Psoas muscle (tissue), 8 donors: ENCODE measurements around the gene GSTO1. TPM values are rescaled to one million over a fixed set of nuclear protein-coding genes. Genes with fewer than 3 reads are reported as not detected.

Experiments
- ATAC-seq, 4 donors: fragments of 200-7000 bp; cut with Tn5 transposase; one replicate each; pipeline ENCODE4 v1.9.1; 2020; ENCODE audit warnings: moderate library complexity in 3 of 4, mild to moderate bottlenecking in 2 of 4
- DNase-seq, 2 donors: peaks; one replicate each; pipeline ENCODE4 v3.0.0-alpha.2; 2020
- H3K27ac ChIP-seq: fragments of 200-600 bp; one replicate; pipeline ENCODE4 v1.8.0; 2022
- H3K27me3 ChIP-seq, 3 donors: fragments of 200-600 bp in 1 of 3; one replicate each; pipeline versions ENCODE4 v1.6.1 to v1.8.0; 2013 to 2022; ENCODE audit warnings: low read length in 2 of 3, mild to moderate bottlenecking in 2 of 3, moderate library complexity in 1 of 3; ENCODE audit not compliant: insufficient read depth in 3 of 3
- H3K36me3 ChIP-seq, 2 donors: fragments of 200-600 bp in 1 of 2; one replicate each; pipeline versions ENCODE4 v1.6.1 to v1.8.0; 2013 to 2022; ENCODE audit warnings: low read depth in 1 of 2, mild to moderate bottlenecking in 1 of 2, moderate library complexity in 1 of 2; ENCODE audit not compliant: insufficient read depth in 1 of 2
- H3K4me1 ChIP-seq: fragments of 200-600 bp; one replicate; pipeline ENCODE4 v1.8.0; 2022
- H3K4me3 ChIP-seq: fragments of 200-600 bp; one replicate; pipeline ENCODE4 v1.8.0; 2022; ENCODE audit warnings: mild to moderate bottlenecking
- H3K9me3 ChIP-seq: fragments of 200-600 bp; one replicate; pipeline ENCODE4 v1.8.0; 2022
- CTCF ChIP-seq: fragments of 200-600 bp; IDR thresholded peaks from one replicate; pipeline ENCODE4 v1.8.0; 2022; ENCODE audit warnings: antibody characterized with exemption
- WGBS, 3 donors: extraction: QIAGEN DNeasy Blood & Tissue Kit; methylation state at CpG; one replicate each; pipeline versions ENCODE4 v1.1.6 to v1.1.7; 2013; 5-methylcytosine and 5-hydroxymethylcytosine counted together
- intact Hi-C, 2 donors: fragments of 100-400 bp; cut with DNase I; formaldehyde crosslinking; loops; one replicate each; pipeline versions ENCODE4 v1.11.0 to v1.14.2; 2022
- polyA plus RNA-seq, 3 donors: library from polyadenylated mRNA; stranded (reverse); fragments of 200-250 nt; gene quantifications; one replicate each; pipeline ENCODE4 v1.2.3, GENCODE V29; 2013
- total RNA-seq, 4 donors: library from RNA; stranded (reverse); fragmentation: NEBNext Ultra II Directional in 2 of 4; extraction: Animal tissue kit (Norgen Biotek cat#: 25700) in 2 of 4; gene quantifications; one replicate each; pipeline versions ENCODE4 v1.2.1 to v1.2.4, GENCODE V29; 2021 to 2023
- donor health status: healthy with polysubstance abuse.
- donor health status: DM: no; HTN: no; CAD: no; lungs with moderate emphysema.
- donor health status: Bipolar disorder and iron deficiency.
- donor health status: healthy.
- donor health status: DM: yes; HTN: yes; CAD: no.
- donor health status: DM: no; HTN: no; CAD: no.
- donor health status: DM: no; HTN: no; CAD: no.
- donor health status: DM: yes; HTN: yes; CAD: no.

Gene GSTO1
- total and polyA plus RNA-seq, 7 donors = 73.7 to 742 (median 120) TPM

- peak overlapping the region; percentile 74 for H3K27ac ChIP-seq
- intact Hi-C loops = loop anchor here in 1 of 2 donors (1.0 kb wide), 1 partner anchor 46 kb away; no protein-coding TSS in a partner anchor
- no peak for TF ChIP-seq CTCF
- 24 to 40% (median 26%) methylated on average over 8 of the region's 8 CpGs for WGBS, 3 donors
- H3K4me3 ChIP-seq = no peak overlapping the region
- peaks cover 52% of the 10 kb centered on the region for H3K4me1 ChIP-seq
- H3K27me3 ChIP-seq = no peaks in the 10 kb centered on the region
- no peaks in the 10 kb centered on the region for H3K36me3 ChIP-seq
- DNase-seq = no peak
- H3K9me3 ChIP-seq = no peaks in the 10 kb centered on the region
- ATAC-seq = peak in 3 of 4 donors; percentile 35 to 71 (median 60)
Measured at GRCh38 chr10:104304927-104305326, 50.2 kb downstream of the GSTO1 start.

GRCh38 chr10:104306897-104307296, 52.2 kb downstream of the GSTO1 start:
- H3K9me3 ChIP-seq = no peaks in the 10 kb centered on the region
- no peak overlapping the region for H3K27ac ChIP-seq
- DNase-seq = no peak
- WGBS, 3 donors = 76 to 84% (median 83%) methylated on average over 3 of the region's 3 CpGs
- no peaks in the 10 kb centered on the region for H3K27me3 ChIP-seq
- no peak for ATAC-seq
- no peaks in the 10 kb centered on the region for H3K36me3 ChIP-seq
- intact Hi-C loops = no loop called here
- H3K4me3 ChIP-seq = no peak overlapping the region
- no peak for TF ChIP-seq CTCF
- H3K4me1 ChIP-seq = peaks cover 45% of the 10 kb centered on the region

- WGBS, 3 donors = 73 to 77% (median 76%) methylated on average over 10 of the region's 10 CpGs
- Histone ChIP-seq H3K4me3 (no peak overlapping the region), H3K4me1 (peaks cover 45% of the 10 kb centered on the region), H3K9me3 (no peaks in the 10 kb centered on the region), H3K27me3 (no peaks in the 10 kb centered on the region), H3K27ac (no peak overlapping the region), H3K36me3 (peaks cover 0 to 4% of the 10 kb centered on the region in 2 donors)
- no peak for TF ChIP-seq CTCF
- ATAC-seq = no peak
- DNase-seq = no peak
- intact Hi-C loops = no loop called here
Measured at GRCh38 chr10:104307576-104308438, 53.1 kb downstream of the GSTO1 start.

DNA sequence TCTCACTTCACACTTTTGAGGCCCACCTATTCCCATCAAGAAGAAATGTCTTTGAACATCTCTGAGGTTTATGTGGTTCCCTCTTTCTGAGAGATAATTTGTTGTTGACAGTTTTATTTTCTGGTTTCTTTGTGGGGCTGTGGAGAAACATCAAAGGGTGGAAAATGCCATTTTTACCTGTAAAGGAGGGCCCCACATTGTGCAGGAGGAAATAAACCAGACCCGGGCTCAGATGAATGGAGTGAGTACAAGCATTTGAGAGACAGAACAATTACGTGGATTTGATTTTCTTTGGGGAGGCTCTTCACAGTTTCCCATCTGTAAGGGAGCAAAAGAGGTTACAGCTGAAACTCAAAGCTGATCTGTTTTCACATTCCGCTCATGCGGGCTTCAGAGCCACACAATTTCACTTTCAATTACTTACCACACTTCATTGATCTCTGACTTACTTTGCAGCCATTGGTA, 53.8 kb downstream of the GSTO1 start:
- TF ChIP-seq CTCF = no peak
- ATAC-seq (no peak), DNase-seq (no peak)
- 64 to 86% (median 83%) methylated on average over 4 of the region's 4 CpGs for WGBS, 3 donors
- Histone ChIP-seq H3K9me3 (no peaks in the 10 kb centered on the region), H3K27me3 (no peaks in the 10 kb centered on the region), H3K36me3 (peaks cover 4 to 11% of the 10 kb centered on the region in 2 donors), H3K27ac (no peak overlapping the region), H3K4me1 (peaks cover 45% of the 10 kb centered on the region), H3K4me3 (no peak overlapping the region)
- intact Hi-C loops = no loop called here
